NB4 (cell line): ENCODE results near the gene ASIC3.

Experiments used
- DNase-seq: peaks from one replicate; pipeline ENCODE4 v3.0.0; 2010; ENCODE audit warnings: low read depth
- H3K4me3 ChIP-seq: one replicate; pipeline ENCODE4 v1.5.1; 2011; ENCODE audit warnings: mild to moderate bottlenecking, low read depth, low read length, moderate library complexity
- MYC ChIP-seq: IDR thresholded peaks from 2 replicates; pipeline ENCODE4 v1.6.1; 2011; ENCODE audit warnings: low read depth, low read length
- POLR2A ChIP-seq: IDR thresholded peaks from 2 replicates; pipeline ENCODE4 v1.6.1; 2011; ENCODE audit warnings: mild to moderate bottlenecking; ENCODE audit not compliant: insufficient read length; ENCODE audit errors: extremely low read depth
- TF ChIP-seq, protein P1 (sequence below): IDR thresholded peaks from one replicate; pipeline ENCODE4 v1.5.1; 2012; ENCODE audit warnings: low read depth, low read length
- TF ChIP-seq, protein P2 (sequence below): IDR thresholded peaks from 2 replicates; pipeline ENCODE4 v1.6.1; 2011; ENCODE audit warnings: low read depth, low read length

ASIC3 gene

DNA sequence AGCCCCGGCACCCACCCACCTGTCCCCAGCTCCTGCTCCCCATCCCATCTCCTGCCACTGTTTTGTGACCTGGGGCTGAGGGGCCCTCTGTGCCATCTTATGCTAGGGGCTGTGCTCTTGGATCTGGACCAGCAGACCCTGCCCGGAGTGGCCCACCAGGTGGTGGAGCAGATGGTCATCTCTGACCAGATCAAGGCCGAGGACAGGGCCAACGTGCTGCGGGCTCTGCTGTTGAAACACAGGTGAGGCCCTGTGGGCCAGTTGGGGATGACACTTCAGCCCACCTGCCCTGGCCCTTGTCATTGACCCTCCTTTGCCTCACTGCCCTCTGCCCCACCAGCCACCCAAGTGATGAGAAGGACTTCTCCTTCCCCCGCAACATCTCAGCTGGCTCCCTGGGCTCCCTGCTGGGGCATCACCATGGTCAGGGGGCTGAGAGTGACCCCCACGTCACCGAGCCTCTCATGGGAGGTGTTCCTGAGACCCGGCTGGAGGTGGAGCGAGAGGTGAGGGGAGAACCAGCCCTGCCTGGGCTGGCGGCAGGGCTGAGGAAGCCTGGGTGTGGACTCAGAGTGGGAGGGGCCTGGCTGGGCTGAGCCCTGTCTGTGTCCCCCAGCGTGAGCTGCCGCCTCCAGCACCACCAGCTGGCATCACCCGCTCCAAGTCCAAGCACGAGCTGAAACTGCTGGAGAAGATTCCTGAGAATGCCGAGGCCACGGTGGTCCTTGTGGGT, 21.7 kb downstream of the ASIC3 start:
- TF ChIP-seq, protein P1, sequence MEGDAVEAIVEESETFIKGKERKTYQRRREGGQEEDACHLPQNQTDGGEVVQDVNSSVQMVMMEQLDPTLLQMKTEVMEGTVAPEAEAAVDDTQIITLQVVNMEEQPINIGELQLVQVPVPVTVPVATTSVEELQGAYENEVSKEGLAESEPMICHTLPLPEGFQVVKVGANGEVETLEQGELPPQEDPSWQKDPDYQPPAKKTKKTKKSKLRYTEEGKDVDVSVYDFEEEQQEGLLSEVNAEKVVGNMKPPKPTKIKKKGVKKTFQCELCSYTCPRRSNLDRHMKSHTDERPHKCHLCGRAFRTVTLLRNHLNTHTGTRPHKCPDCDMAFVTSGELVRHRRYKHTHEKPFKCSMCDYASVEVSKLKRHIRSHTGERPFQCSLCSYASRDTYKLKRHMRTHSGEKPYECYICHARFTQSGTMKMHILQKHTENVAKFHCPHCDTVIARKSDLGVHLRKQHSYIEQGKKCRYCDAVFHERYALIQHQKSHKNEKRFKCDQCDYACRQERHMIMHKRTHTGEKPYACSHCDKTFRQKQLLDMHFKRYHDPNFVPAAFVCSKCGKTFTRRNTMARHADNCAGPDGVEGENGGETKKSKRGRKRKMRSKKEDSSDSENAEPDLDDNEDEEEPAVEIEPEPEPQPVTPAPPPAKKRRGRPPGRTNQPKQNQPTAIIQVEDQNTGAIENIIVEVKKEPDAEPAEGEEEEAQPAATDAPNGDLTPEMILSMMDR, result no peak
- TF ChIP-seq, protein P2, sequence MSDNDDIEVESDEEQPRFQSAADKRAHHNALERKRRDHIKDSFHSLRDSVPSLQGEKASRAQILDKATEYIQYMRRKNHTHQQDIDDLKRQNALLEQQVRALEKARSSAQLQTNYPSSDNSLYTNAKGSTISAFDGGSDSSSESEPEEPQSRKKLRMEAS, result no peak
- TF ChIP-seq POLR2A (no peak), MYC (no peak)
- no peak for DNase-seq
- H3K4me3 ChIP-seq, result no peak overlapping the region

DNA sequence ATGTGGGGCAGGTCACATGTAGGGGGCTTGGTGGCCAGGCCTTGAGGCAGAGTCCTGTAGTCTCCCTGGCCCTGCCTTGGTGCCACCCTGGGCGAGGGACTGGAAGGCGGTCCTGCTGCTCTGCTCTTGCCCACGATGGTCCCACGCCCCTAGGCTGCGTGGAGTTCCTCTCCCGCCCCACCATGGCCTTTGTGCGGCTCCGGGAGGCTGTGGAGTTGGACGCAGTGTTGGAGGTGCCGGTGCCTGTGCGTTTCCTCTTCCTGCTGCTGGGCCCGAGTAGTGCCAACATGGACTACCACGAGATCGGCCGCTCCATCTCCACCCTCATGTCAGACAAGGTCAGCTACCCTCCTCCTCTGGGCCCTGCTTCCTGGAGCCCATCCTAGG, 22.2 kb downstream of the ASIC3 start:
- DNase-seq, result no peak
- TF ChIP-seq POLR2A, result no peak
- TF ChIP-seq, protein P1, result no peak
- H3K4me3 ChIP-seq, result no peak overlapping the region

DNA sequence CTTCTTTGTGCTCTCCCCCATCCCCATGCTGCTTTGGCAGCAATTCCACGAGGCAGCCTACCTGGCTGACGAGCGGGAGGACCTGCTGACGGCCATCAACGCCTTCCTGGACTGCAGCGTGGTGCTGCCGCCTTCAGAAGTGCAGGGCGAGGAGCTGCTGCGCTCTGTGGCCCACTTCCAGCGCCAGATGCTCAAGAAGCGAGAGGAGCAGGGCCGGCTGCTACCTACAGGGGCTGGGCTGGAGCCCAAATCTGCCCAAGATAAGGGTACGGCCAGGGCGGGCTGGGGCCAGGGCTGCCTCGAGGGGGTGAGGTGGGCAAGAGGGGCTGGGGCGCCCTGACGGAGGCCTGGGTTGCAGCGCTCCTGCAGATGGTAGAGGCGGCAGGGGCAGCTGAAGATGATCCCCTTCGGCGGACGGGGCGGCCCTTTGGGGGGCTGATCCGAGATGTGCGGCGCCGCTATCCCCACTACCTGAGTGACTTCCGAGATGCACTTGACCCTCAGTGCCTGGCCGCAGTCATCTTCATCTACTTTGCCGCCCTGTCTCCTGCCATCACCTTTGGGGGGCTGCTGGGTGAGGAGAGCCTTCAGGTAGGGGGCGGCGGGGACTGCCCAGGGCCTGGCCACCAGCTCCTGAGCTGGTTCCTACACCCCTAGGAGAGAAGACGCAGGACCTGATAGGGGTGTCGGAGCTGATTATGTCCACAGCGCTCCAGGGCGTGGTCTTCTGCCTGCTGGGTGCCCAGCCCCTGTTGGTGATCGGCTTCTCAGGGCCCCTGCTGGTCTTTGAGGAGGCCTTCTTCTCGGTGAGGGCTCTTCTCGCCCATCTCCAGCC, 22.9 kb downstream of the ASIC3 start:
- TF ChIP-seq, protein P2, result no peak
- TF ChIP-seq POLR2A (no peak), MYC (no peak)
- TF ChIP-seq, protein P1, result no peak
- no peak for DNase-seq
- H3K4me3 ChIP-seq, result no peak overlapping the region

DNA sequence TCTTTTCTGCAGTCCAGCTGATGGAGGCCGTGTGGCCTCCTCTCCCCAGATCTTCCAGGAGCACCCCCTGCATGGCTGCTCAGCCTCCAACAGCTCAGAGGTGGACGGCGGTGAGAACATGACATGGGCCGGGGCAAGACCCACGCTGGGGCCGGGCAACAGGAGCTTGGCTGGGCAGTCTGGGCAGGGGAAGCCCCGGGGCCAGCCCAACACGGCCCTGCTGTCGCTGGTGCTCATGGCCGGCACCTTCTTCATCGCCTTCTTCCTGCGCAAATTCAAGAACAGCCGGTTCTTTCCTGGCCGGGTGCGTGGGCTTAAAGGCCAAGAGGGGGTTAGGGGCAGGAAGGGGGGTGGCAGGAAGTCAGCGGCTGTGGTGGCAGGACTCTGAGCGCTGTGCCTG, 25.7 kb downstream of the ASIC3 start:
- DNase-seq, result no peak
- H3K4me3 ChIP-seq, result no peak overlapping the region
- TF ChIP-seq POLR2A (no peak), MYC (no peak)
- TF ChIP-seq, protein P2, result no peak

DNA sequence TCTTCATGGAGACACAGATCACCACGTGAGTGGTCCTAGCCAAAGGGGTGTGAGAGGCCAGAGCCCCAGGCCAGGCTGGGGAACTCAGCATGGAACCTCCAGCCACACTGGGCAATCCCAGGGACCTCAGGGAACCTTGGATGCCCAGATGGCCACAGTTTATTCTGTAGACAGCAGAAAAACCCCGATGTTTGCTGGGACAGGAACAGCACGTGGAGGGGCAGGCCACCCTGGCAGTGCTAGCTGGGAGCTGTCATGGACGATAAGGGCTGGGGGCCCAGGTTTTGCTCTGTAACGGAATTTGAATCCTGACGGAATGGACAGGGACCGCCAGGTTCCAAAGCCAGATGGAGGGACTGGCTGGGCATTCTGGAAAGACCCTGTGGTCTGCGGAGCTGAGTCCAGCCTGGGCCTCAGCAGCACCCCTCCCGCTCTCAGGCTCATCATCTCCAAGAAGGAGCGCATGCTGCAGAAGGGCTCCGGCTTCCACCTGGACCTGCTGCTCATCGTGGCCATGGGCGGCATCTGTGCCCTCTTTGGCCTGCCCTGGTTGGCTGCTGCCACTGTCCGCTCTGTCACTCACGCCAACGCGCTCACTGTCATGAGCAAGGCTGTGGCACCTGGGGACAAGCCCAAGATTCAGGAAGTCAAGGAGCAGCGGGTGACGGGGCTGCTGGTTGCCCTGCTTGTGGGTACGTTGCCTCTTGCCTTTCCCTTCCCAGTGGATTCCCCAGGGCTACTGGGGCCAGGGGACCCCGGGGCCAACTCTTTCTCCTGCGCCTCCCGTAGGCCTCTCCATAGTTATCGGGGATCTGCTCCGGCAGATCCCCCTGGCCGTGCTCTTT, 26.7 kb downstream of the ASIC3 start:
- DNase-seq, result no peak
- TF ChIP-seq, protein P2, result no peak
- TF ChIP-seq, protein P1, result no peak
- TF ChIP-seq POLR2A, result no peak
- TF ChIP-seq MYC, result no peak
- H3K4me3 ChIP-seq, result no peak overlapping the region

DNA sequence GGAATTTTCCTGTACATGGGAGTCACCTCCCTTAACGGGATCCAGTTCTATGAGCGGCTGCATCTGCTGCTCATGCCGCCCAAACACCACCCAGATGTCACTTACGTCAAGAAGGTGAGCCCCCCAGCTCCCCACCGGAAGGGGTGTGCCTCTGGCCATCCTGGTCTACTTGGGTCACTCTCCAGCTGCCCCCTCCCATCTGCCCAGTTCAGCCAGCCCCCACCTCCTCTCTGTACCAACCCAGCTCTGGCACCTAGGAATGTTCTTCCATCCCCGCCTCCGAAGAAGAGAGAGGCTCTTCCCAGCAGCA, 27.3 kb downstream of the ASIC3 start:
- TF ChIP-seq MYC (no peak), POLR2A (no peak)
- TF ChIP-seq, protein P2, result no peak
- TF ChIP-seq, protein P1, result no peak
- DNase-seq, result no peak
- H3K4me3 ChIP-seq, result no peak overlapping the region
